ENCODE results near the gene RBSN. TPM values are rescaled to one million over a fixed set of nuclear protein-coding genes. Genes with fewer than 3 reads are reported as not detected.
"Not testable (repeated sequence)": the region's sequence is repeated elsewhere in the genome, so short reads cannot be mapped to it uniquely, and the experiment has no call there.

The RBSN gene
- 29.7 TPM for total RNA-seq
- long read RNA-seq, partial matches to known transcripts: 9 of 20 reads
- long read RNA-seq, other reads (novel, unspliced or antisense): 9 of 20 reads

GRCh38 chr3:15098503-15099363, at the start of gene RBSN:
RBSN (minus strand) TSS chr3:15099148; CDS start chr3:15096120, 3,028 bp downstream.
- Histone ChIP-seq H3K27me3 (ENCODE audit: low read depth) (no peaks in the 10 kb centered on the region), H3K4me3 (peak within 1 kb of the TSS; percentile 68), H3K4me1 (peaks cover 35% of the 10 kb centered on the region), H3K9me3 (no peaks in the 10 kb centered on the region), H3K27ac (peak within 1 kb of the TSS; percentile 82), H3K36me3 (peaks cover 27% of the 10 kb centered on the region)
- TF ChIP-seq CTCF (IDR thresholded peaks at IDR 0.05): no peak
- intact Hi-C loops (cut with DNase I): no loop called here
- ATAC-seq (peak; percentile 93 to 94), DNase-seq (peak; percentile 98)

- DNase-seq (no peak), ATAC-seq (peak; percentile 40 to 49)
- H3K4me1 ChIP-seq: no peaks in the 10 kb centered on the region
- H3K36me3 ChIP-seq: no peaks in the 10 kb centered on the region
- H3K27me3 ChIP-seq (ENCODE audit: low read depth): peaks cover 2% of the 10 kb centered on the region
- no peak overlapping the region for H3K27ac ChIP-seq
- intact Hi-C loops (cut with DNase I): no loop called here
- TF ChIP-seq CTCF (IDR thresholded peaks at IDR 0.05): no peak
- no peak overlapping the region for H3K4me3 ChIP-seq
- no peaks in the 10 kb centered on the region for H3K9me3 ChIP-seq
These were observed 49.7 kb upstream of the RBSN start for GRCh38 chr3:15148614-15149013.

- H3K4me1 ChIP-seq; H3K27me3 ChIP-seq (ENCODE audit: low read depth); H3K4me3 ChIP-seq; H3K36me3 ChIP-seq; H3K9me3 ChIP-seq; DNase-seq; intact Hi-C loops (cut with DNase I); ATAC-seq; H3K27ac ChIP-seq: not testable (repeated sequence)
These were observed 37.9 kb upstream of the RBSN start for GRCh38 chr3:15136885-15137284.

GRCh38 chr3:15134968-15135367, 36.0 kb upstream of the RBSN start:
- intact Hi-C loops (cut with DNase I); H3K36me3 ChIP-seq; H3K4me3 ChIP-seq; H3K27ac ChIP-seq; H3K4me1 ChIP-seq; H3K9me3 ChIP-seq; DNase-seq; ATAC-seq; H3K27me3 ChIP-seq (ENCODE audit: low read depth): not testable (repeated sequence)

GRCh38 chr3:15128403-15128802, 29.5 kb upstream of the RBSN start:
- H3K27ac ChIP-seq; H3K4me3 ChIP-seq; ATAC-seq; intact Hi-C loops (cut with DNase I); DNase-seq; H3K9me3 ChIP-seq; H3K4me1 ChIP-seq; H3K27me3 ChIP-seq (ENCODE audit: low read depth); H3K36me3 ChIP-seq: not testable (repeated sequence)

GRCh38 chr3:15126975-15127374, 28.0 kb upstream of the RBSN start:
- intact Hi-C loops (cut with DNase I); H3K27ac ChIP-seq; DNase-seq; H3K27me3 ChIP-seq (ENCODE audit: low read depth); H3K36me3 ChIP-seq; H3K9me3 ChIP-seq; ATAC-seq; H3K4me1 ChIP-seq; H3K4me3 ChIP-seq: not testable (repeated sequence)

- Histone ChIP-seq H3K4me1 (no peaks in the 10 kb centered on the region), H3K36me3 (no peaks in the 10 kb centered on the region), H3K27ac (no peak overlapping the region), H3K4me3 (no peak overlapping the region), H3K27me3 (ENCODE audit: low read depth) (no peaks in the 10 kb centered on the region), H3K9me3 (no peaks in the 10 kb centered on the region)
- DNase-seq (no peak), ATAC-seq (no peak)
- intact Hi-C loops (cut with DNase I): no loop called here
- no peak for TF ChIP-seq CTCF (IDR thresholded peaks at IDR 0.05)
These were observed 23.4 kb upstream of the RBSN start for GRCh38 chr3:15122398-15122797.
